ENCODE results near the gene DTX3. TPM values are rescaled to one million over a fixed set of nuclear protein-coding genes. Genes with fewer than 3 reads are reported as not detected.
"Not testable (repeated sequence)": the region's sequence is repeated elsewhere in the genome, so short reads cannot be mapped to it uniquely, and the experiment has no call there.

The DTX3 gene
- total RNA-seq, 2 donors from 2014 or later = 42.2 to 59.9 TPM

DNA sequence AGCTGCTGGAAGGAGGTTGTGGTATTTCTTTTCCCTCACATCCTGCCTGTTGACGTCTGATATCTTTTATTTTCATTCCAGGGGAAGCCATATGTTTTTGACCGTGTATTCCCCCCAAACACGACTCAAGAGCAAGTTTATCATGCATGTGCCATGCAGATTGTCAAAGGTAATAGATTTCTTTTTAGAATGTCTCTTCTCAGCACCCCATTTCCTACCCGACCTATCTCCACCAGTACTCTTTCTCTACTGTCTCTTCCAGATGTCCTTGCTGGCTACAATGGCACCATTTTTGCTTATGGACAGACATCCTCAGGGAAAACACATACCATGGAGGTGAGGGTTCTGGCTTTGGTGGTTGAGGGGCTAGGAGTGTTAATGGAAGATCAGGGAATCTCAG, 41.3 kb upstream of the DTX3 start:
- DNase-seq (ENCODE audit: low spot score) = no peak
- H3K36me3 ChIP-seq = no peaks in the 10 kb centered on the region
- no peaks in the 10 kb centered on the region for H3K27me3 ChIP-seq (replicated peaks; ENCODE audit: insufficient read depth)
- intact Hi-C loops (cut with DNase I) = no loop called here
- H3K4me3 ChIP-seq = no peak overlapping the region
- H3K9me3 ChIP-seq = no peaks in the 10 kb centered on the region
- no peak for TF ChIP-seq POLR2AphosphoS5 (IDR thresholded peaks at IDR 0.05)
- H3K27ac ChIP-seq = no peak overlapping the region
- 68% methylated on average over 4 of the region's 4 CpGs for WGBS
- no peaks in the 10 kb centered on the region for H3K4me1 ChIP-seq (replicated peaks)

DNA sequence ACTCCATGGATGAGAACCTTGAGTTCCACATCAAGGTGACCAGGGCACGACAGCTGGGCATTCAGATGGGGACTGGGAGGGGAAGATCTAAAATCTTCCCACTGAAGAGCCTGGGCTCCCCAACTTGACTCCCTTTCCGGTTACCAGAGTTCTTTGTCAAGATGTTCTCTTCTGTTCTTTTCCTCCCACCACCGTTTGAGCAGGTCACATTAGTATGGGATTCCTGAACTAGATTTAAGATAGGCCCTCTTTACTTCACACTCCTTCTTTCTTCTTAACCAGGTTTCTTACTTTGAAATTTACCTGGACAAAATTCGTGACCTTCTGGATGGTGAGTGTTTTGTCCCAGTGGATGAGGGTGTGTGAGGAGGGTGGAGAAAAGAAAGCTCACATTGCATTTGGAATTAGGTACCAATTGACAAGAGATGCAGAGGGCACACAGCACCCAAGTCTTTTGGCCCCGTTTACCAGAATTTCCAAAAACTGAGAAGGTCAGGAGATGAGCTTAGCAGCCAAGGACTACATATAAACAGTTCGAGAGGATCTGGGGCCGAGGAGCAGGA, 40.4 kb upstream of the DTX3 start:
- WGBS = 89% methylated on average over 7 of the region's 7 CpGs
- Histone ChIP-seq H3K36me3 (no peaks in the 10 kb centered on the region), H3K27ac (no peak overlapping the region), H3K9me3 (no peaks in the 10 kb centered on the region), H3K27me3 (replicated peaks; ENCODE audit: insufficient read depth) (no peaks in the 10 kb centered on the region), H3K4me1 (replicated peaks) (no peaks in the 10 kb centered on the region), H3K4me3 (no peak overlapping the region)
- TF ChIP-seq POLR2A (IDR thresholded peaks at IDR 0.05) (no peak), POLR2AphosphoS5 (IDR thresholded peaks at IDR 0.05) (no peak), CTCF (IDR thresholded peaks at IDR 0.05) (no peak)
- intact Hi-C loops (cut with DNase I) = no loop called here
- no peak for DNase-seq (ENCODE audit: low spot score)

DNA sequence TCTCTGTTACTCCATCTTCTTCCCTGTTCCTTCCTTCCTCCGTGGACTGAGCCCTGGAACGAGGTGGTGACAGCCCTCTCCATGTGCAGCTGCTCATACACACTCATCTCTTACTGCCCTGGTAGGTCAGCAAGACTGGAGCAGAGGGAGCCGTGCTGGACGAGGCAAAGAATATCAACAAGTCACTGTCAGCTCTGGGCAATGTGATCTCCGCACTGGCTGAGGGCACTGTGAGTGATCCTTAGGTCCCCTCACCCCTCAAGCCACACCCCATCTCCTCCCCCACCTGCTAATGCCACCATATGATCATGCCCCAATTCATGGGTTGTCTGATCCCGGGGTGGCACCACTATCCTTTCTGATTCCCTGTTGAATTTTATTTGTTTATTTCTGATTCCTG, 35.8 kb upstream of the DTX3 start:
- intact Hi-C loops (cut with DNase I) = no loop called here
- DNase-seq (ENCODE audit: low spot score) = no peak
- H3K36me3 ChIP-seq = no peaks in the 10 kb centered on the region
- no peak overlapping the region for H3K27ac ChIP-seq
- no peak overlapping the region for H3K4me3 ChIP-seq
- no peaks in the 10 kb centered on the region for H3K9me3 ChIP-seq
- TF ChIP-seq POLR2AphosphoS5 (IDR thresholded peaks at IDR 0.05) (no peak), POLR2A (IDR thresholded peaks at IDR 0.05) (no peak), CTCF (IDR thresholded peaks at IDR 0.05) (no peak)
- no peaks in the 10 kb centered on the region for H3K4me1 ChIP-seq (replicated peaks)
- 78% methylated on average over 6 of the region's 6 CpGs for WGBS
- H3K27me3 ChIP-seq (replicated peaks; ENCODE audit: insufficient read depth) = no peaks in the 10 kb centered on the region

GRCh38 chr12:57569858-57570257, 34.8 kb upstream of the DTX3 start:
- TF ChIP-seq POLR2AphosphoS5 (IDR thresholded peaks at IDR 0.05) = no peak
- TF ChIP-seq POLR2A (IDR thresholded peaks at IDR 0.05) = no peak
- TF ChIP-seq CTCF (IDR thresholded peaks at IDR 0.05) = no peak
- 87% methylated on average over 18 of the region's 18 CpGs for WGBS
- H3K36me3 ChIP-seq = no peaks in the 10 kb centered on the region
- no peak for DNase-seq (ENCODE audit: low spot score)
- H3K27me3 ChIP-seq (replicated peaks; ENCODE audit: insufficient read depth) = no peaks in the 10 kb centered on the region
- intact Hi-C loops (cut with DNase I) = no loop called here
- no peaks in the 10 kb centered on the region for H3K9me3 ChIP-seq
- H3K27ac ChIP-seq = no peak overlapping the region
- no peak overlapping the region for H3K4me3 ChIP-seq
- H3K4me1 ChIP-seq (replicated peaks) = no peaks in the 10 kb centered on the region

- H3K27ac ChIP-seq; H3K27me3 ChIP-seq (replicated peaks; ENCODE audit: insufficient read depth); H3K9me3 ChIP-seq; H3K4me3 ChIP-seq; H3K4me1 ChIP-seq (replicated peaks); DNase-seq (ENCODE audit: low spot score); intact Hi-C loops (cut with DNase I); H3K36me3 ChIP-seq: not testable (repeated sequence)
- WGBS = 88% methylated on average over 13 of the region's 13 CpGs
These were observed 34.2 kb upstream of the DTX3 start for GRCh38 chr12:57570438-57570837.

DNA sequence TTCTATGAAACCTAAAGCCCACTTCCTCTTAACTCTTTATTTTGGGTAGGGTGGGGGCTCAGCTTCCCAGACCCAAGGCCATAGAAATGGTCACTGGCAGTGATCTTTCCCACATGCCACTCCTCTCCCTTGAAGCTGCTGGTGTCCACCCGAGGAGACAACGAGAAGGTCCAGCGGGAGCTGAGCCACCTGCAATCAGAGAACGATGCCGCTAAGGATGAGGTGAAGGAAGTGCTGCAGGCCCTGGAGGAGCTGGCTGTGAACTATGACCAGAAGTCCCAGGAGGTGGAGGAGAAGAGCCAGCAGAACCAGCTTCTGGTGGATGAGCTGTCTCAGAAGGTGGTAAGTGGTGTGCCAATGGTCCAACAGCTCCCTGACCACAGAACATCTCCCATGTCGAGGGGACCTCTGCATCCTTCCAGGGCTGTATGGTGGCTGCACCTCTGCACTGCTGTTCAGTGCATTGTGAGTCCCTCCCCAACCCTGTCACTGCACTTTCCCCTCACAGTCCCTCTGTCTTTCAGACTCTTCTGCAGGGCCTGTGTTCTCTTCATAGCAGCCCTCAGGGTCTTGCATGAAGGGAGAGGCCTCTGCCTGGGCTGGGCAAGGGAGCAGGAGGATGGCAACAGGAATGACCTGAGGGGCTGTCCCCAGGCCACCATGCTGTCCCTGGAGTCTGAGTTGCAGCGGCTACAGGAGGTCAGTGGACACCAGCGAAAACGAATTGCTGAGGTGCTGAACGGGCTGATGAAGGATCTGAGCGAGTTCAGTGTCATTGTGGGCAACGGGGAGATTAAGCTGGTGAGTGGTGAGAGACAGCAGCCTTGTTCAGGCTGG, 32.5 kb upstream of the DTX3 start:
- H3K27ac ChIP-seq = no peak overlapping the region
- H3K4me1 ChIP-seq (replicated peaks) = no peaks in the 10 kb centered on the region
- no peaks in the 10 kb centered on the region for H3K27me3 ChIP-seq (replicated peaks; ENCODE audit: insufficient read depth)
- no peak for DNase-seq (ENCODE audit: low spot score)
- H3K9me3 ChIP-seq = no peaks in the 10 kb centered on the region
- H3K36me3 ChIP-seq = no peaks in the 10 kb centered on the region
- 84% methylated on average over 12 of the region's 12 CpGs for WGBS
- TF ChIP-seq POLR2AphosphoS5 (IDR thresholded peaks at IDR 0.05) (no peak), POLR2A (IDR thresholded peaks at IDR 0.05) (no peak)
- intact Hi-C loops (cut with DNase I) = no loop called here
- no peak overlapping the region for H3K4me3 ChIP-seq
